ENCODE data around the gene ZMAT2.
A peak's percentile ranks its signal among the peaks of the same experiment; 100 is the strongest.
"Not testable (repeated sequence)": the region's sequence is repeated elsewhere in the genome, so short reads cannot be mapped to it uniquely, and the experiment has no call there.

The ZMAT2 gene

DNA sequence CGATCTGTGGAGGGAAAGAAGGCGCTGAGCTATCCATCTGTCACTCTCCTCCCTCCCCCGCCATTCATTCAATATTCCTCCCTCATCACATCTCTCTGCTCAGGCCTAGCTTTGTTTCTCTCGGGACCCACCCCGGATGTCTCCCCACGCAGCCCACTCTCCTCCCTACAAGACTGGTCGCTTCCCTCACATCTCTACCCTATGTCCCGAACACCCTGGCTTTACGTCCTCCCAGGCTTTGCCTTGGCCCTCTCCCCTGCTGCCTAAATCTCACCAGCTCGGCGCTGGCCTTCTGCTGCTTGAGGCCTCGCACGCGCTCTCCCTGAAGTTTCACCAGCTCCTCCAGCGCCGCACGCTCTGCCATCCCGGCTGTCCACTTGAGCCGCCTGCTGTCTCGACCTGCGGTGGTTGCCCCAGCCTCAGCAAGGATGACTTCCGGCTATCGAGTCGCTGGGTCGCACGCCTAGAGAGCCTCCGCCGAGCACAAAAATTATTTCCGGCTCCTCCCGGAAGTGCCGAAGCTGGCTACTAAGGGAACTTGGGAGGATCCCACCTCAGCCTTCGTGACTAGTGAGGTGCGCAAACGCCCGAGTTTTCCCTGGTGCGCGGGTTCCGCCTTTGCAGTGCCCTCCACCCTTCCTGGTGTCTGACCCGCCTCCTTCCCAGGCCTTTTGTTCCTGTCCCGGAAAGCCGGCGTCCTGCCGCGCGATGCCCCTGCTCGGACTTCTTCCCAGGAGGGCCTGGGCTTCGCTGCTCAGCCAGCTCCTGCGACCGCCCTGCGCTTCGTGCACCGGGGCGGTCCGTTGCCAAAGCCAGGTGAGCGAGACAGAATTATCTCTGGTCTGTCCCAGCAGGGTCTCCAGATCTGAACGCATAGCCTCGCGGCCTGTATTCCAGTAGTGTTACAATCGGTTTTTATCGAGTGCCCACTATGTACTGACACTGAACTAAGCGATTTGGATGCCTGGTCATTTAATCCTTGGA is 9.0 kb upstream of the ZMAT2 start, which contains the start of the genes HARS1 and HARS2:
HARS1 (minus strand) TSS at position 430 of the 984 bp plus-strand sequence; CDS start at position 364, 66 bp downstream.
HARS2 (plus strand) TSS at position 515 of the 984 bp plus-strand sequence; CDS start at position 709, 194 bp downstream.
- TF ChIP-seq, protein P1, sequence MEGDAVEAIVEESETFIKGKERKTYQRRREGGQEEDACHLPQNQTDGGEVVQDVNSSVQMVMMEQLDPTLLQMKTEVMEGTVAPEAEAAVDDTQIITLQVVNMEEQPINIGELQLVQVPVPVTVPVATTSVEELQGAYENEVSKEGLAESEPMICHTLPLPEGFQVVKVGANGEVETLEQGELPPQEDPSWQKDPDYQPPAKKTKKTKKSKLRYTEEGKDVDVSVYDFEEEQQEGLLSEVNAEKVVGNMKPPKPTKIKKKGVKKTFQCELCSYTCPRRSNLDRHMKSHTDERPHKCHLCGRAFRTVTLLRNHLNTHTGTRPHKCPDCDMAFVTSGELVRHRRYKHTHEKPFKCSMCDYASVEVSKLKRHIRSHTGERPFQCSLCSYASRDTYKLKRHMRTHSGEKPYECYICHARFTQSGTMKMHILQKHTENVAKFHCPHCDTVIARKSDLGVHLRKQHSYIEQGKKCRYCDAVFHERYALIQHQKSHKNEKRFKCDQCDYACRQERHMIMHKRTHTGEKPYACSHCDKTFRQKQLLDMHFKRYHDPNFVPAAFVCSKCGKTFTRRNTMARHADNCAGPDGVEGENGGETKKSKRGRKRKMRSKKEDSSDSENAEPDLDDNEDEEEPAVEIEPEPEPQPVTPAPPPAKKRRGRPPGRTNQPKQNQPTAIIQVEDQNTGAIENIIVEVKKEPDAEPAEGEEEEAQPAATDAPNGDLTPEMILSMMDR (conservative IDR thresholded peaks at IDR 0.05) = no peak
- peak; percentile 77 for TF ChIP-seq ZFX (IDR thresholded peaks at IDR 0.05)
- H3K27ac ChIP-seq = peak within 1 kb of the TSS; percentile 85

DNA sequence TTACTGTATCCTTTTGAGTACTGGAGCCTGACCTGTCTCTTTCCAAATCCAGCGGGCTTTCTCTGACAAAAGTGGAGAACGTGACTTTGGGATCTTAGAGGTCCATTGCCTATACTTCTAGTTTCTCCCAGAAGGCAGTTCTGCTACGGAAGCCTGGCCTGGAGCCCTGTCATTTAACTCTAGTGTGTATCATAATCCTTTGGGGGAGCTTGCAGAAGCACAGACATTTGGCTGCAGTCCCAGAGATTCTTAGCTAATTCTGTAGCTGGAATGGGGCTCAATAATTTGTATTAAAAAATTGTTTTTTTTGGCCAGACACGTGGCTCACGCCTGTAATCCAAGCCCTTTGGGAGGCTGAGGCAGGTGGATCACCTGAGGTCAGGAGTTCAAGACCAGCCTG is 6.0 kb upstream of the ZMAT2 start:
- TF ChIP-seq, protein P1 (conservative IDR thresholded peaks at IDR 0.05) = no peak
- no peak for TF ChIP-seq ZFX (IDR thresholded peaks at IDR 0.05)

DNA sequence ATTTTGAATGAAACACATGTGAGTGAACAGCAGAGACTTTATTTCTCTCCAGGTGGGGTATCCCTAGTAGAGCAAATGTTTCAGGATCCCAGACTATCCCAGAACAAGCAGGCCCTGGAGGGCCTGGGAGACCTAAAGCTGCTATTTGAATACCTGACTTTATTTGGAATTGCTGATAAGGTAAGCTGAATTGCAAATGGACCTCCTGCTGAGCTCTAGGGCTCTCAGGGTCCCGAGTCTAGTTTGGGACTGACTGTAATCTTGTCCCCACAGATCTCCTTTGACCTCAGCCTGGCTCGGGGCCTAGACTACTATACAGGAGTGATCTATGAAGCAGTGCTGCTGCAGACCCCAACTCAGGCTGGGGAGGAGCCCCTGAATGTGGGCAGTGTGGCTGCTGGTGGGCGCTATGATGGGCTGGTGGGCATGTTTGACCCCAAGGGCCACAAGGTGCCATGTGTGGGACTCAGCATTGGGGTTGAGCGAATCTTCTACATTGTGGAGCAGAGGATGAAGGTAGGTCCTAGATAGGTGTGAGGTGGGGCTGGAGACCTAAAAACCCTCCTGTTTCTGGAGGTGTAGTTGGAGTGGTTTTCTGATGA is 3.3 kb upstream of the ZMAT2 start:
- no peak overlapping the region for H3K27ac ChIP-seq
- TF ChIP-seq, protein P1 (conservative IDR thresholded peaks at IDR 0.05) = no peak
- no peak for TF ChIP-seq ZFX (IDR thresholded peaks at IDR 0.05)

More for the DNA sequence above, 6.0 kb upstream of the ZMAT2 start:
- H3K27ac ChIP-seq = no peak overlapping the region

DNA sequence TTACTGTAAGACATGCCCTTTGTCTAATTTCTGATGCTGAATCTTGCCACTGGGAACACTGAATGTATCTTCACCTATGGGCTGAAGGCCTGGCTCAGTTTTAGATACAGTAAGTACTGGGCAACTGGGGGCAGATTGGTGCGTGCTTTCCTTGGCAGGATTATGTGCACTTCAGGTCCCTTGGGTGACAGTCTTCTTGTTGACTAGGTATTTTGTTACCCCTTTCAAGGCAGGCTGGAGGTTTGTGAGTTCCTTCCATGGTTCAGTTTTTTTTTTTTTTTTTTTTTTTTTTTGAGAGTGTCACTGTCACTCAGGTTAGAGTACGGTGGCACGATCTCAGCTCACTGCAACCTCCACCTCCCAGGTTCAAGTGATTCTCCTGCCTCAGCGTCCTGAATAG is 7.6 kb downstream of the ZMAT2 start:
- H3K27ac ChIP-seq = no peak overlapping the region
- TF ChIP-seq ZFX (IDR thresholded peaks at IDR 0.05) = no peak
- TF ChIP-seq, protein P1 (conservative IDR thresholded peaks at IDR 0.05) = no peak

DNA sequence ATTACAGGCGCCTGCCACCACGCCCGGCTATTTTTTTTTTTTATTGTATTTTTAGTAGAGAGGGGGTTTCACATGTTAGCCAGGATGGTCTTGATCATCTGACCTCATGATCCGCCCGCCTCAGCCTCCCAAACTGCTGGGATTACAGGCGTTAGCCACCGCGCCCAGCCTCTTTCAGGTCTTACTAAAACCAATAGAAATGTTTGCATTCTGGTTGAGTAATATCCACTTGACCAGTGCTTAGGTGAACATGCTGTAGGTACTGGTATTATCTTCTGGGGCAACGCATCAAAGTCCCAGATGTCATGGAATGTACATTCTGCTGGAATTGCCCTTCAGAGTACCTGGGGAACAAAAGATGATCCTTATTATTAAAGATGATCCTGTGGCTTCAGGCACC is 8.5 kb downstream of the ZMAT2 start:
- H3K27ac ChIP-seq = not testable (repeated sequence)

DNA sequence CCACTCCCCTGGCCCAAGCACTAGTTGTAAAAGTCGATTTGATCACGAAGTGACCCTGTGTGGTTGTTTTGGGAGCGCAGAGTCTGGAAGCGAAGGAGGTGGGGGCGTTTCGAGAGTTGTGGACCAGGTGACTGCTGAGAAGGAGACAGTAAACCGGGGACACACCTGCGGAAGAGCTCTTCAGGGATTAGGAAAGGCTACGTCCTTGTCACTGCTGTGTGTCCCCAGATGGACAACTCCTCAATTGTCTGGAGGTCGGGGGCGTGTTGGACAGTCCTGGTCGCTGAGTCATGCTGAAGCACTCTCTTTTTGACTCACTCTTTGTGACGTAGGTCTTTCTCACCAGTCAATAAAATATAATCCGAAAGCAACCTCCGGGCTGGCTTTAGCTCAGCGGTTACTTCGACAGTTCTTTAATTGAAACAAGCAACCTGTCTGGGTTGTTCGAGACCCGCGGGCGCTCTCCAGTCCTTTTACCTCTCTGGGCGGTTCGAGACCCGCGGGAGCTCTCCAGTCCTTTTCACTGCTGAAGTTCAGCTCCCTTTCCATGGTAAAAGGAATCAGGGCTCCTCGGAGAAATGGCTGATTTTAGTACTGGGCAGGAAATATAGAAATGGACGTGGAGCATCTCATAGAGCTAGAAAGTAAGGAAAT is 10.8 kb downstream of the ZMAT2 start:
- H3K27ac ChIP-seq = peak overlapping the region; percentile 69
- TF ChIP-seq, protein P1 (conservative IDR thresholded peaks at IDR 0.05) = no peak
- no peak for TF ChIP-seq ZFX (IDR thresholded peaks at IDR 0.05)

DNA sequence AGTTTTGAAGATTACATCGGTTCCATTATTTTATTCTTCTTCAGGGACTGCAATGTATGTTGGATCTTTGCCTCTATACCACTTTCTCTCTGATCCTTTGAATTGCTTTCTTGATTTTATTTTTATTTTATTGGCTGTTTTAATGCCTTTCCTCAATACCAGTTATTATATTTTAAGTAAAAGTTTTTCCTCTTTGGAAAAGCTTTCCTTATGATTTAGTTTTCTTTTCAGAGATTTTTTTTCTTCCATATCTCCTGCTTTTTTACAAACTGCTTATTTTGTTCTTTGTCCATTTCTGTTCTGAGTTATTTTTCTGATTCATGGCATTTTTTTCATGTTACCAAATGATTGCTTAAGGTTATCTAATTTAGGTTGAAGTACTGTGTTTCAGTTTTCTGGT is 11.5 kb downstream of the ZMAT2 start:
- H3K27ac ChIP-seq = no peak overlapping the region

More for the DNA sequence above, 11.5 kb downstream of the ZMAT2 start:
- TF ChIP-seq, protein P1 (conservative IDR thresholded peaks at IDR 0.05) = no peak
- TF ChIP-seq ZFX (IDR thresholded peaks at IDR 0.05) = no peak

All from C4-2B (cell line).